Measurements from ENCODE around the gene C1orf52. TPM values are rescaled to one million over a fixed set of nuclear protein-coding genes. Genes with fewer than 3 reads are reported as not detected.

The C1orf52 gene
- total and polyA plus RNA-seq, 9 donors = 10.7 to 24.6 (median 20.1) TPM

GRCh38 chr1:85244271-85245061 is 15.0 kb downstream of the C1orf52 start:
- DNase-seq = no peak

GRCh38 chr1:85243372-85243771 is 16.1 kb downstream of the C1orf52 start:
- Histone ChIP-seq H3K4me1 (ENCODE audit: insufficient read depth) (peaks cover 1% of the 10 kb centered on the region), H3K27me3 (no peaks in the 10 kb centered on the region), H3K4me3 (no peak overlapping the region), H3K27ac (no peak overlapping the region), H3K36me3 (no peaks in the 10 kb centered on the region), H3K9me3 (no peaks in the 10 kb centered on the region)
- intact Hi-C loops (cut with DNase I) = loop anchor here in 1 of 4 donors (5.0 kb wide), 1 partner anchor 126 kb away; no protein-coding TSS in a partner anchor
- DNase-seq = no peak
- no peak for TF ChIP-seq CTCF (IDR thresholded peaks at IDR 0.05)
- no peak for TF ChIP-seq EP300 (IDR thresholded peaks at IDR 0.05)

More at GRCh38 chr1:85244271-85245061, 15.0 kb downstream of the C1orf52 start:
- Histone ChIP-seq H3K36me3 (no peaks in the 10 kb centered on the region), H3K4me3 (no peak overlapping the region), H3K9me3 (no peaks in the 10 kb centered on the region), H3K4me1 (ENCODE audit: insufficient read depth) (peaks cover 1% of the 10 kb centered on the region), H3K27ac (no peak overlapping the region), H3K27me3 (no peaks in the 10 kb centered on the region)
- 29 to 33% (median 31%) methylated on average over 4 of the region's 4 CpGs for WGBS, 3 donors
- no peak for TF ChIP-seq POLR2A (IDR thresholded peaks at IDR 0.05)
- TF ChIP-seq EP300 (IDR thresholded peaks at IDR 0.05) = no peak
- no peak for TF ChIP-seq CTCF (IDR thresholded peaks at IDR 0.05)
- intact Hi-C loops (cut with DNase I) = loop anchor here in 2 of 4 donors (5.0 kb wide), 2 partner anchors 127 to 137 kb away; no protein-coding TSS in a partner anchor

- DNase-seq = no peak
- H3K9me3 ChIP-seq = no peaks in the 10 kb centered on the region
- no peak for TF ChIP-seq EP300 (IDR thresholded peaks at IDR 0.05)
- no peak for TF ChIP-seq CTCF (IDR thresholded peaks at IDR 0.05)
- TF ChIP-seq POLR2A (IDR thresholded peaks at IDR 0.05) = no peak
- peaks cover 1% of the 10 kb centered on the region for H3K4me1 ChIP-seq (ENCODE audit: insufficient read depth)
- no peak overlapping the region for H3K27ac ChIP-seq
- intact Hi-C loops (cut with DNase I) = loop anchor here in 1 of 4 donors (5.0 kb wide), 1 partner anchor 123 kb away; no protein-coding TSS in a partner anchor
- no peaks in the 10 kb centered on the region for H3K27me3 ChIP-seq
- WGBS, 3 donors = 0 to 6% (median 2%) methylated on average over 1 of the region's 1 CpG
- H3K4me3 ChIP-seq = no peak overlapping the region
- no peaks in the 10 kb centered on the region for H3K36me3 ChIP-seq
These were observed 18.8 kb downstream of the C1orf52 start for GRCh38 chr1:85240643-85241042.

GRCh38 chr1:85240174-85240601 is 19.3 kb downstream of the C1orf52 start:
- intact Hi-C loops (cut with DNase I) = loop anchor here in 1 of 4 donors (5.0 kb wide), 1 partner anchor 123 kb away; no protein-coding TSS in a partner anchor
- Histone ChIP-seq H3K4me1 (ENCODE audit: insufficient read depth) (peaks cover 1% of the 10 kb centered on the region), H3K9me3 (no peaks in the 10 kb centered on the region), H3K27ac (no peak overlapping the region), H3K4me3 (no peak overlapping the region), H3K36me3 (no peaks in the 10 kb centered on the region), H3K27me3 (no peaks in the 10 kb centered on the region)
- WGBS, 3 donors = 0 to 11% (median 3%) methylated on average over 1 of the region's 1 CpG
- TF ChIP-seq EP300 (IDR thresholded peaks at IDR 0.05) (no peak), CTCF (IDR thresholded peaks at IDR 0.05) (no peak), POLR2A (IDR thresholded peaks at IDR 0.05) (no peak)
- DNase-seq = no peak

All from ovary (tissue), 9 donors.